Esophagus squamous epithelium (tissue), 4 donors: ENCODE data around the gene KLK14.

Experiments used
- POLR2A ChIP-seq, 4 donors: fragments of 450-650 bp; IDR thresholded peaks; one replicate each; pipeline ENCODE4 v1.6.1; 2017; ENCODE audit warnings: antibody characterized with exemption in 4 of 4, mild to moderate bottlenecking in 4 of 4, moderate library complexity in 3 of 4
- TF ChIP-seq, protein P1 (sequence below), 6 experiments: fragments of 450-650 bp in 4 of 6; fragments of 200-600 bp in 2 of 6; sonication (generic) in 2 of 6; IDR thresholded peaks; one replicate each; pipeline ENCODE4 v1.5.1; 2016 to 2019; ENCODE audit warnings: antibody characterized with exemption in 6 of 6, mild to moderate bottlenecking in 4 of 6, moderate library complexity in 4 of 6

DNA sequence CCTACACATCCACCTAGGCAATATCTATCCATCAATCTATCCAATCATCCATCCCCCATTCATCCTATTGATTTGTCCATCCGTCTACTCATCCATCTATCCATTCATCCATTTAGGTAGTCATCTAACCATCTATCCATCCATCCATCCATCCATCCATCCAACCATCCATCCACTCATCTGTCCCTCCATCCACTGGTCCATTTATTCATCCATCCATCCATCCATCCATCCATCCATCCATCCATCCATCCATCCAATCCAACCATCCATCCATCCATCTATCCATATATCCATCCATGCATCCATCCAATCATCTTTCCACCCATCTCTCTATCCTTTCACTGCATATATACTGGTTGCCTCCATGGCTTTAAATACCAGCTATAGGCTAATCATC, 21.7 kb downstream of the KLK14 start:
- no peak for TF ChIP-seq POLR2A (IDR thresholded peaks at IDR 0.05)
- TF ChIP-seq, protein P1, sequence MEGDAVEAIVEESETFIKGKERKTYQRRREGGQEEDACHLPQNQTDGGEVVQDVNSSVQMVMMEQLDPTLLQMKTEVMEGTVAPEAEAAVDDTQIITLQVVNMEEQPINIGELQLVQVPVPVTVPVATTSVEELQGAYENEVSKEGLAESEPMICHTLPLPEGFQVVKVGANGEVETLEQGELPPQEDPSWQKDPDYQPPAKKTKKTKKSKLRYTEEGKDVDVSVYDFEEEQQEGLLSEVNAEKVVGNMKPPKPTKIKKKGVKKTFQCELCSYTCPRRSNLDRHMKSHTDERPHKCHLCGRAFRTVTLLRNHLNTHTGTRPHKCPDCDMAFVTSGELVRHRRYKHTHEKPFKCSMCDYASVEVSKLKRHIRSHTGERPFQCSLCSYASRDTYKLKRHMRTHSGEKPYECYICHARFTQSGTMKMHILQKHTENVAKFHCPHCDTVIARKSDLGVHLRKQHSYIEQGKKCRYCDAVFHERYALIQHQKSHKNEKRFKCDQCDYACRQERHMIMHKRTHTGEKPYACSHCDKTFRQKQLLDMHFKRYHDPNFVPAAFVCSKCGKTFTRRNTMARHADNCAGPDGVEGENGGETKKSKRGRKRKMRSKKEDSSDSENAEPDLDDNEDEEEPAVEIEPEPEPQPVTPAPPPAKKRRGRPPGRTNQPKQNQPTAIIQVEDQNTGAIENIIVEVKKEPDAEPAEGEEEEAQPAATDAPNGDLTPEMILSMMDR (IDR thresholded peaks at IDR 0.05): no peak
